ENCODE results near the gene RTP5.

DNA sequence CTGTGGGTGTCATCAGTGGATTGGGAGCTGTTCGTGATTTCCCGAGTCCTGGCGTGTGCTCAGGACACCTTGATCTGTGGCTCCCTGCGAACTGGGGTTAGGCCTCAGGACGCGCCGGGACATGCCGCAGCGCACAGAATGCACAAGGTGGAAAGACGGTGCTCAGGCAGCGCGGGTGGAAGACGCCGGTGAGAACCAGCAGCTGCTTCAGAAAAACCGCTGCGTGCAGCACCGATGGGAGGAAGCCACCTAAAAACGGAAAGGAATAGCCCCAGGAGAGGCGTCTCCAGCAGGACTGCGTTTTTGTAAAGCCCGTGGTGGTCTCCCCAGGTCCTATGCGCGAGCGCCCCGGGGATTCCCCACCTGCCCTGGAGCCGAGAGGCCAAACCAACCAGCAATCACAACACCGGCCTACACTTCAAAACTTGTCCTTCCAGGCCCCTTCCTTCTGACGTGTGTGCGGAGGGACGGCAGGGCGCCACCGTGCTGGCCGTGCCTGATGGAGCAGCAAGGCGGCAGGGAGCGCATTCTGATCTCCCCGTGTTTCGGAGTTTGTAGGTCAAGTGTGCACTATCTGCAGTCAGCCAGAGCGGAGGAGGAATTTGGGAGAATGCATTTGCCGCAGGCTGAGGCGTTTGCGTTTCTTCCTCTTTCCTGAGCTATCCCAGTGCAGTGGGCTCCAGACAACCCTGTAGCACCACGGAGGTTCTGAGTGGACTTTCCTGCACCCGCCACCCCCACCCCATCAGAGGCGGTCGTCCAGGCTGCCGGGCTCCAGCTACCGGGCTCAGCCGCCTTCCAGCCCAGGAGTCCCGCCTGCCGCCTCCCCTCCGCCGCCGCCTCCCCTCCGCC, 32.2 kb downstream of the RTP5 start:
- TF ChIP-seq, protein P1, sequence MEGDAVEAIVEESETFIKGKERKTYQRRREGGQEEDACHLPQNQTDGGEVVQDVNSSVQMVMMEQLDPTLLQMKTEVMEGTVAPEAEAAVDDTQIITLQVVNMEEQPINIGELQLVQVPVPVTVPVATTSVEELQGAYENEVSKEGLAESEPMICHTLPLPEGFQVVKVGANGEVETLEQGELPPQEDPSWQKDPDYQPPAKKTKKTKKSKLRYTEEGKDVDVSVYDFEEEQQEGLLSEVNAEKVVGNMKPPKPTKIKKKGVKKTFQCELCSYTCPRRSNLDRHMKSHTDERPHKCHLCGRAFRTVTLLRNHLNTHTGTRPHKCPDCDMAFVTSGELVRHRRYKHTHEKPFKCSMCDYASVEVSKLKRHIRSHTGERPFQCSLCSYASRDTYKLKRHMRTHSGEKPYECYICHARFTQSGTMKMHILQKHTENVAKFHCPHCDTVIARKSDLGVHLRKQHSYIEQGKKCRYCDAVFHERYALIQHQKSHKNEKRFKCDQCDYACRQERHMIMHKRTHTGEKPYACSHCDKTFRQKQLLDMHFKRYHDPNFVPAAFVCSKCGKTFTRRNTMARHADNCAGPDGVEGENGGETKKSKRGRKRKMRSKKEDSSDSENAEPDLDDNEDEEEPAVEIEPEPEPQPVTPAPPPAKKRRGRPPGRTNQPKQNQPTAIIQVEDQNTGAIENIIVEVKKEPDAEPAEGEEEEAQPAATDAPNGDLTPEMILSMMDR (IDR thresholded peaks at IDR 0.05): peak in 2 of 7 experiments; percentile 14 to 29
- TF ChIP-seq POLR2A (IDR thresholded peaks at IDR 0.05): peak in 2 of 3 donors; percentile 27 to 60

Data from body of pancreas (tissue), 4 donors.